GM19240 (cell line): ENCODE measurements around the gene TFAP2B.

ENCODE experiments used
- DNase-seq: peaks from one replicate; pipeline ENCODE4 v3.0.0; 2011; ENCODE audit warnings: low spot score; ENCODE audit not compliant: insufficient read length

The TFAP2B gene

DNA sequence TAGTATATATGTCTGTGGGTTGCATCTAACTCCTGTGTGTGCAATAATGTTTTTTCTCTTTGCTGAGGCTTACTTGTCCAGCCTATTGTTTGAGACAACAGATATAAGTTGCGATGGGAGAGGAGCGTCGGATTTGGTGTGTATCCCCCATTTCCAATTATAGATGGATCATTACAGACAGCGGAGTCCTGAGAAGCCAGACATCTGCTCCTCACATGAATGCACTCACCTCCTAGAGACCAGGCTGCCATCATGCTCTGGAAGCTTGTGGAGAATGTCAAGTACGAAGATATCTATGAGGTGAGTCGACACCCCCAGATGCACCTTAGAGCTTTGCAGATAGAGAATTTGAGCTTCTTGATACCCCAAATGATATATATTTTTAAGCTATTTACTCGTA lies at the start of gene TFAP2B:
TSS of gene TFAP2B (plus strand) at position 199 of the 400 bp plus-strand sequence. CDS start at position 220, 21 bp downstream.
- no peak for DNase-seq

DNA sequence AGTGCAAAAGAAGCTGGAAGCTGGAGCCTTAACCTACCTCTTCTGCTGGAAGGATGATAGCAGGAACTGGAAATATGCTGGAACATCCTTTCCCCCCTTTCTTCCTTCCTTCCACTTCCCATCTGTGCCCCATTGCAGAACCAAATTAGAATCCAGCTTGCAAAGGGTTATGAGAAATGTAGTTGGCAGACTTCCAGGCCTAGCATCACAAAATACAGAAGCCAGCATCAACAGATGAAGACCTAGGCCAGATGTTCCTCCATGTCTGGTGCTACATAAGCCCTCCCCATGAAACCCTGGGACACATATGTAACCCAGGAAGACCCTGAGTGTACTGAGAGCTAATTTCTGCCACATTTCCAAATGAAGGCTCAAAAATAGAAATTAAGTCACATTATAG lies 40.0 kb upstream of the TFAP2B start:
- DNase-seq: no peak

DNA sequence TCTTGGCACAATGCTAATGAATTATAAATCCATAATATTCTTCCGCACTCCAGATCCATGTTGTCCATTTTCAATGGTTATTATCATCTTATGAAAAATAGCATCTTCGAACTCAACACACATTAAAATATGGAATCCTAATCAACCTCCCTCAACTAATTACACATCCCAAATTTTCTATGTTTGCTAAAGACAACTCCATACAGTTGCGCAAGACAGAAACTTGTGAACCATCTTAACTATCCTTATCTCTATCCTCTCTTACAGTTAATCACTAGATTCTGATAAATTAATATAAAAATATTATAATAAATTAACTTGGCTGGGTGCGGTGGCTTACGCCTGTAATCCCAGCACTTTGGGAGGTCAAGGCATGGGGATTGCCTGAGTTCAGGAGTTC lies 38.3 kb upstream of the TFAP2B start:
- no peak for DNase-seq

DNA sequence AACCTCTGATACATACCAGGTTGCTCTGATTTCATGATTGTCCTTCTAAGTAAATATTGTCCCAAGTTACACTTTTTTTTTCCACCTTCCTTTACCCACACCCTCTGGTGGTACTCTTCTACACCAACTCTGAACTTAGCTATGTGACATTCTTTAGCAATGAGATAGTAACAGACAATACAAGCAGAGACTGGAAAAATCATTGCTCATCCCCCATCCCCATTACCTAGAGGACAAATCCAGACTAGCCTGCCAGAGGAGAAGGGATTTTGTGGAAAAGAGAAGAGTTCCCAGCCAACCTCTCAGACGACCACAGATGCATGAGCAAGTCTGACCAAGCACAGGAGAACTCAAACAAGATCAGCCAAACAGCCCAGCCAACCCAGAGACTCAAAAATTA lies 32.8 kb upstream of the TFAP2B start:
- DNase-seq: no peak

DNA sequence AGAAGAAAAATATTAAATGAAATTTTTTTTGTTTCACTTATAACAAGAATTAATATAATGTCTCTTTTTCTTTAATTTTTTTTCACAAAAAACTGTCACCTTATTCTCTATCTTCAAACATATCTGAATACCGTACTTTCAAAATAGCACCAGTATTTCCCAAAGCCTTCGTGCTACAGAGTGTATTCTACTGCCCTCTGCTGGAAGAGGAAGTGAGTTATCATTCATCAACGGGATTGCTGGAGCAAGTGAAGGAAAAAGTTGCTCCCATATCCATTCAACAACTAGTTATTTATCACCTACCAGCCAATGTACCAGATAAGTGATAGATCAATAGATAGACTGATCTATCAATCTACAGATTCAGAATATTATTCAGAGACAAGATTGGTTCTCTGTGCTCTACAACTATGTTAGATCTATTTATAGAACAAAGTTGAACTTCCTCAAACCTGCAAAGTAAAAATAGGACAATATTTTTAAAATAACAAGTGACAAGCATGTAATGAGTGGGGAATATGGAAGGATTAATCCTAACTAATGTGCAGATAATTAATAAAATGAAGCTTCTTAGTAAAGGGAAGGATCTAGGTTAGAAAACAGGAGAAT lies 26.7 kb upstream of the TFAP2B start:
- DNase-seq: peak; percentile 13

DNA sequence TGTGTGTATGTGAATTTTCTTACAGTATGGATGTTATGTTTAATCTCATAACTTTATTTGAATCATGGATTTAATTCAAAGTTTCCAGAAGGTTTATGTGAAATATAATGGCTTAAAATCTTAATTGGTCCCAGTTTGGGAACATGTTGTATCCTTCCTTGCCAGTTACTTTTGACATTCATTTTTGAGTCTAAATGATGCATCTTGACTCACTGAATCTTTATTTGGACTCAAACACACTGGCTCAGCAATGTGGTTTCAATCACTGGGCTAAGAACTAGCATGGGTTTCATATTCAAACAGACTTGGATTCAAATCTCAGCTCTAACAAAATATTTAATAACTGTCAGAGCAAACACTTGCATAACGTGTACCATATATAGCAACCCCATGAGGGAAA lies 25.9 kb upstream of the TFAP2B start:
- DNase-seq: no peak

DNA sequence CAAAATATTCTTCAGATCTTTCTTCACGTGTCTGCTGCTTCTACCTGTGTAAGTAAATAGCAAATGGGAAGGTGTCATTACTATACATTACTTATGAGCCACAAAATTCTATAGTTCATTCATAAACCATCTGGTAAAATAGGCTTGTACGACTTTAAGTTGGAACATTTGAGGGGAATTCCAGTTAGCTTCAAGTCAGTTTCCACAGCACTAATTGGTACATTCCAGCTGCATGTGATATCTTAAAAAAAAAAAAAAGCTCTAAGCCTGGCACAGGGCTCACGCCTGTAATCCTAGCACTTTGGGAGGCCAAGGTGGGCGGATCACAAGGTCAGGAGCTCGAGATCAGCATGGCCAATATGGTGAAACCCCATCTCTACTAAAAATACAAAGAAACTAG lies 23.1 kb upstream of the TFAP2B start:
- DNase-seq: no peak

DNA sequence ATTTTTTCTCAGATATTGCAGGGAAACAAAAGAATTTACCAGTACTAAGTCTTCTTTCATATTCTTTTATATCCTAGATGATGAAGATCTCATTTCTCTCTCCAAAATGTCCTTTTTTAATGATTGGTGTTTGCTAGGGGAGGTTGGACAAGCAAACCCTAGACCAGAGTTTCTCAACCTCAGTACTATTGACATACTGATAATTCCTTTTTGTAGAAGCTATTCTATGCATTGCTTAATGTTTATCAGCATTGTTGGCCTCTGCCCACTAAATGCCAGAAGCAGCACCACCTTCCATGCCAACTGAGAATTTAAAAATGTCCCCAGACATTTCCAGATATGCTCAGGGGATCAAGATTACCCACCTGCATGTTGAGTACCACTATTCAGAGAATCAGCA lies 14.4 kb upstream of the TFAP2B start:
- no peak for DNase-seq

DNA sequence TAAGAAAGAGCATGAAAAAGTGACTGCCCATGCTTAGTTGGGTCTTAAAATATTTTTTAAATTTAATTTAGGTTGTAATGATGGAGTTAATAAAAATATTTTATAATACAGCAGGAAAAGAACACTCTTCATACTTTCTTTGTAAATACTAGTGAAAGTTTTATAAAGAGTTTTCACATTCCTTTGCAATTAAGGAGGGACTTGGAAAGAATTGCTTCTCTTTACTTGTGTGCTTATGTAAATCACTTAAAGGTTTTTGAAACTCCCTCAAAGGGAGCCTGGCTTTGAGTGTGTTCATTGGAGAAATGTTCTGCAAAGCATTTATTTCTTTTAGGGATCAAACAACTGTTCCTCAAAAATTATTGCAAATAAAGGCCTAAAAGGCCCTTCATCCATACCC lies 11.6 kb upstream of the TFAP2B start:
- no peak for DNase-seq

DNA sequence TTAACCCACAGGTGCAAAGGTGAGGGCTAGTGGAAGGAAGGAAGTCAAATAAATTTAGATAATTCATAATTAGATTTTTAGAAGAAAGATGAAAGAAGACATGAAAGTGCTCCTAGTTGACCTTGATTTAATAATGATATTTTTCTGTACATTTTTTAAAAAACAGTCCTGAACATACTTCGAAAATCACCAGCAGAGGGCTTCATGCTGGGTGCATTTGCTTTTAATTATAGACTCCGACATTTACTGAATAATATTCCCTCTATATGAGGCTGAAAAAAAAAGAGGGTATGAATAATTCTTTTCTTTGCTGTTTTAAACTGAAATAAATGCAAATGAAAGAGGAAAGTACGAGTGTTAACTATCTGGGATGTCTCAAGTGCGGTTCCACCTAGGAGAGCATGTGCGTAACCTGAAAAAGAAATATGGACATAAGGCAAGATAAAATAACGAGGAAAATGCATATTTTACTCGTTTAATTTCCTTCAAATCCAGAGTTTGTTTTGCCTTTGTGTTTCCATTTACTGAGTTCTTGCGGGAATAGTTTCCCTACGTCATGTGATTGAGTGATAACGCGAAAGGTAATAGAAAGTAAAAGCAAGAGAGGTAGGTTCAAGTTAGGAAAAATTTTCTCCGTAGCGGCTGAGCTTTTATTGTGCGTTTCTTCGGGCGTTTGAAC lies 3.1 kb upstream of the TFAP2B start:
- DNase-seq: no peak

DNA sequence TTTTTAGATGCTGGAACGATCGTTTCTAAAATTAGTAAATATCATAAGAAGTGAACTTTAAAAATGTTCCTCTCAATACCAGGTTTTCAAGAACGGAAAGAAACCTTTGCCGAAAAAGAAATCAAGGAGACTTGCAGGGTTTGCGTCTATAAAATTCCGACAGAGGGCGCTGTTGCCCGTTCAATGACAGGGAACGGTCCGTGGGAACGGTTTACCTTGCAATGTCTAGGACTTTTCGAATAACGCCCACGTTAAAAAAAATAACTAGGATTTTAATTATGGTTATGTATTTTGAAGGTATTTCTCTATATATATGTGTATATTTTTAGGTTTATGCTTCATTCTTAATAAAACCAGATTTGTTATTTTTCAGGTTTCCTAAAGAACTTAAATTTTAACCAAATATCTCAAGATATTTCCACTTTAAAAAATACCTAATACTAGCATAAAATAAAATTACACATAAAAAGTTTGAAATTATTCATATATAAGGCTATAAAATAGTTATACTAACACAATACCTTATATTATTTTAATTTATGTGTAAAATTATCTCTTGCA lies 2.5 kb upstream of the TFAP2B start:
- DNase-seq: peak; percentile 54

DNA sequence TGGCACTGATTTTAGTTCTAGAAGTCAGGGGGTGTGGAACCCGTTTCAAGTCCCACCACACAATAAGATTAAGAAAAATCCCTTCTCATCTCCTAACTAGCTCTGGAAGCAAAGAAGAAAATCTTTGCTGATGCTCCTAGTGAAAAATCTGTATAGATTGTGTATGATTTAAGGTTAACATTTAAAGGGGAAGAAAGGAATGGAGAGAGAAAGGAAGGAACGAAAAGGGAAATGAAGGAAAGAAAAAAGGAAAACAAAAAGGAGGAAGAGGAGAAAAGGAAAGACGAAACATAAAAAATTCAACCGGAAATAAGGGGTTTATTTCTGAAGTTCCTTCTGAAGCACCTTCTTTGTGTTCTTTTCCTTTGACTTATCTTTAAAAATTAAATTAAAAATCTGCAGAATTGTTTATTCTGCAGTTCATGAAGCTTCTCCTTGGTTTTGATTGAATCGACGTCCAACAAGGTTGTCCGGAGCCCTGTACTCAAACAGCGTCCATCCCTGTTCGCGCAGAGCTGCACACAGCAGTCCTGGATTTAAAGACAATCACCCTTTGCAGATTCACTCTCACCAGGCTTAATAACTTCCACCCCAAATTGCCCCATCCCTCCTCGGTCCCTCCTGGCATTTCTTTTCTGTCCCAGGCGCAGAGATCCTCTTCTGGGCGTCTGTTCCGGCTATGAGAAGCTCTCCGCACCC lies 1.6 kb upstream of the TFAP2B start:
- DNase-seq: no peak

DNA sequence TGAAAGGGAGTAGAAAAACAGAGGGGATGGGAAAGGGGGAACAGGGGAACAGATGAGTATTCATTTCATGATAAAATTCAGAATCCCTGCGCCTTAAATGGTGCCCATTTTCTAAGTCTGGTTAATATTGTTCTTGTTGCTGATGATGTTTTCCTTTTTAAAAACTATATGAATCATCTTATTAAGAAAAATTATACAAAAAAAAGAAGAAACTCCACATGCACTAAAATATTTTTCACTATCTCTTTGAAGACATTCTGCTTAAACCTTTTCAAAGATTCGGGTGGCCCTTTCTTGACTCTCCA lies 1.1 kb upstream of the TFAP2B start:
- DNase-seq: no peak

DNA sequence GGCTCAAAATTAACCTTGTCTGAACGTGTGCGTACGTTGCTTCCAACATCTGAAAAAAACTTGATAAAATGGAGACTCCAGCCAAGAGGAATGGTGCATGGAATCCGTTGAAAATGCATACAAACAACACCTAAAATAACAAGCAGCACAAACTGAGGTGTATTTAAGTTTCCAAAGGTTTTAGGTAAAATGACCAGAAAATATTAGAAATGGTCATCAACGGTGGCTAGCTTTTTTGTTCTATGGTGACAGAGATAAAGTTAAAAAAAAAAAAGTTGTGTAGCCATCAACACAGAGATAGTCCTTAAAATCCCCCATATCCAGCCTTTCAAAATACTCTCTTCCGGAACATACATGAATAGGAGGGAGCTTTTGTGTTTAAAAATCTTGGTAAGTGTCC lies 651 bp upstream of the TFAP2B start:
- DNase-seq: no peak

DNA sequence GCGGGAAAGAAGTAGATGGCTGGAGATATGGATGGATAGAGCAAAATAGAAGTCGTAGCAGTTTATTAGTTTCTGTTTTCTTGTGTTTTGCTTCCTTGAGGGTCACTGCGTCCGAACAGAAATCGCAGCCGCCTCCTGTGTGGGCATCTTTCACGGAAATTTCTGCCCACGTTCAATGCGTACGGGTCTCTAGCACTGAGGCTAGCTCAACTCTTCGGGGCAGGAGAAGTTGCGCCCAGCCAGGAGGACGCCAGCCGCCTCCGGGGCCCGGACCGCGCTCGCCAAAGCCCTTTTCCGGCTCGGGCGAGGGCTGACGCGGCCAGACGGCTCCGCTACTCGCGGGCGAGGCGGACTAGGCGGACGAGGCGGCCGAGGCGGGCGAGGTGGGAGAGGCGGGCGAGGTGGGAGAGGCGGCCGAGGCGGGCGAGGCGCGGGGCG lies 814 bp downstream of the TFAP2B start:
- no peak for DNase-seq

DNA sequence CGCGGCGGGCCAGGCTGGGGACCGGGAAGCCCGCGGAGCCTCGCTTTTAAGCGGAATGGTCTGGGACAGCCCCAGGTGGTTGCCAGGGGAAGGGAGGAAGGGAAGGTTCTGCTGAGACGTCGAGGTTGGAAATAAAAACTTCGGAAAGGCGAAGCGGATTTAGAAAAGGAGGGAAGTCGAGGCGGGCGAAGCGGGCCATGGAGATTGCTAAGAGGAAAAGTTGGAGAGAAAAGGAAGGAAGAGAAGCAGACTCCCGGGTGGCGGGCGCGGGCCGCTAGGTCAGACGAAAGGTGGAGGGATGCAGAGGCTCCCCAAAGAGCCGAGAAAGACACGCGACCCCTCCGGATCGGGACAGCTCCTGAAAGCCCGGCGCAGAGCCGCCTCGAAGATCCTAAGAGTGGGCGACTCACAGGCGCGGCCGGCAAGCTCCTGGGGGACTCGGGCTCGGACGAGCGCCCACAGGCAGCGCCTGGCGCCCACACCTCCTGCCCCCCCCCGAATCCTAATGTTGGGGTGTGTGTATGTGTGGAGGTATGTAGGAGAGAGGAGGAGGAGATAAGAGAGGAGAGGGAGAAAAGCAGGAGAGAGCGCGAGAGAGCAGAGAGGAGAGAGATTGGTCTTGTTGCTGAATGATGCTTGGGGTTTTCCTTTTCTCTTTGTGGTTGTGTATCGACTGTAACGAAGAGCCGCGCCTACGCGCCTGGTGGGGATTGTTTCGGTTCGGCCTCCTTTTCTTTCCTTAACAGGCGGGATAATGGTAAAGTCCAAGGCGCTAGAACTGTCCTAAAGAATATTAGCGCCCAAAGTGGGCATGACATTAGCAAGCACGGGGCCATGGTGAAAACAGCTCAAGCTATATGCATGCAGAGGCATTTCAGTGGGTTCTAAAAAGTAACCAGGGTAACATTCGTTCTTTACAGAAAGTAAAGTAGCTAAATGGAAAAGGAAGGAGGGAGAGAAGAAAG lies 1.5 kb downstream of the TFAP2B start:
- DNase-seq: no peak

DNA sequence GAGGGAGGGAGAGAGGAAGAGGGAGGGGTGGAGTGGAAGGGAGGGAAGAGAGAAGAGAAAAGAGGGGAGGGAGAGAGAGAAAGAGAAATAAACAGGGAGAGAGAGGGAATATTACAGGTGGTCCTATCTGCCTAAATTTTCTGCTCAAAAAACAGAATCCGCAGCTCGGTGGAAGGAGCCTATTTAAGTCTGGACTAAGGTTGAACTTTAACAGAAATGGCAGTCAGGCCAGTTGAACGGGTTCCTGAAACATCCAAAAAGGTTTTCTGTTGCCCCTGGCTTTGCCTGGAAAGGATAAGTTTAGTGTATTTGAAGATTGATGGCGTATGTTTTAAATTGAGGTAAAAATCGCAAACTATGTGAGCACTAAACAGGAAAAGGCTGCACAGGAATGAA lies 2.2 kb downstream of the TFAP2B start:
- no peak for DNase-seq

DNA sequence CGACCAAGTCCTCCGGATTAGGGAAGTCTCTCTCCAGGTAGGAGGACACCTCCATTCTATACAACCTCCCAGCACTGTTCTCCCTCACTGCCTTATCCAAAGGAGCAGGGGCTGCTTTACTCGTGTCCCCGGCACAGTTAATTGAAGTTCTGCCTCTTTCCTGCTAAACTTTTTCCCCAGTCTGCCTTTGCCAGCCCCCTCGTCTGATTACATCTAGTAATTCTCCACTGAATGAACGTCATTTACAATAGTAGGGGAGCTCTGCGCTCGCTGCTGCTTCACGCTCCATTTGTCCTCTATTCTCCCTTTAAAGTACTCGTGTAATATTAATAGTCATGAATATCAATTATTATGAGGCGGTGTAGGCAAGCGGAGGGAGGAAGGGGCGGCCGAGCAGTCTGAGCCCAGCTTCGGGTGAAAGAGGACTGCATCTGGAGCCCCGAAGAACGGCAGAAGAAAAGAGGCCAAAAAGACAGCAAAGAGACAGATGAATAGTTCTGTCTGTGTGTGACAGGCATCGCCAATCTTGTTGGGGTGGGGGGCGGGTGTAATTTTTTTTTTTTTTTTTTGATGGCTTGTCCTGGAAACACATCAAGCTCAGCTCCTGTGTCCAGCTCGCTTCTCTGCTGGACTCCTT lies 2.9 kb downstream of the TFAP2B start:
- no peak for DNase-seq

DNA sequence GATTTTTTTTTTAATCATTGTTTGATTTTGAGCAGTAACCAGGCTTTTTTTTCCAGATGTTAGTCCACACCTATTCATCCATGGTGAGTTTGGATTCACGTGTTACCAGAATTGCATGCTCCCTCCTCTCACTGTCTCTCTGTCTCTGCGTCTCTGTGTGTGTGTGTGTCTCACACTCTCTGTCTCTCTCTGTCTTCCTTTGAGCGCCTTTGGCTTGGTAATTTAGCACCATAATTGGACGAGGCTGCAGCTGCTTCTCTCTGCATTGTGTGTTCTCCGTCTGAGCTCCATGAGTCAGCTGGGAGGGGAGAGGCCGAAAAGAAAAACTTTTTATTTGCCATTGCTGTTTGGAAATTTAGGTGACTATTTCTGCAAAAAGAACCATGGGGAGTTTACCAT lies 3.4 kb downstream of the TFAP2B start:
- no peak for DNase-seq

DNA sequence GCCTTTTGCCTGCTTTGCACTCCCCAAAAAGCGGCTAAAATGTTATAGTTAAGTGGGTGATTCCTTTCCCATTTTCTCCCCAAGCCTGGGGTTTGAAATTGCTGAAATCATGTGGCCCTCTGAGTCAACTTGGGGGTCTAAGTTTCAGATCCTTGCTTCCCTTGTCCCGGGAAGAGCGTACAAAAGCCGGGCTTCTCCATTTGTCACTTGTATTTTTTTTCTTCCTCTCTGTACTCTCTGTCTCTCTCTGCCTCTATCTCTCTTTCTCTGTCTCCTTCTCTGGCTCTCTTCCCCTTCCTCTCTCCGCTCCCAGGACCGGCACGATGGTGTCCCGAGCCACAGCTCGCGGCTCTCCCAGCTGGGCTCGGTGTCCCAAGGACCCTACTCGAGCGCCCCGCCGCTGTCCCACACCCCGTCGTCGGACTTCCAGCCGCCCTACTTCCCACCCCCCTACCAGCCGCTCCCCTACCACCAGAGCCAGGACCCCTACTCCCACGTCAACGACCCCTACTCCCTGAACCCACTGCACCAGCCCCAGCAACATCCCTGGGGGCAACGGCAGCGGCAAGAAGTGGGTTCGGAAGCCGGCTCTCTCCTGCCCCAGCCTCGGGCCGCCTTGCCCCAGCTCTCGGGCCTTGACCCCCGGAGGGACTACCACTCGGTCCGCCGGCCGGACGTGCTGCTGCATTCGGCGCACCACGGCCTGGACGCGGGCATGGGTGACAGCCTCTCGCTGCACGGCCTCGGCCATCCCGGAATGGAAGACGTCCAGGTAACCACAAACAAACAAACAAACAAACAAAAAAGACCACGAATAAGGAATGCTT lies 4.6 kb downstream of the TFAP2B start:
- no peak for DNase-seq
